GM04504 (cell line): ENCODE measurements around the gene UCHL1.
"Not testable (repeated sequence)": the region's sequence is repeated elsewhere in the genome, so short reads cannot be mapped to it uniquely, and the experiment has no call there.

Experiments
- DNase-seq: peaks from one replicate; pipeline ENCODE4 v3.0.0-alpha.2; 2012; ENCODE audit warnings: low read depth

UCHL1 gene

DNA sequence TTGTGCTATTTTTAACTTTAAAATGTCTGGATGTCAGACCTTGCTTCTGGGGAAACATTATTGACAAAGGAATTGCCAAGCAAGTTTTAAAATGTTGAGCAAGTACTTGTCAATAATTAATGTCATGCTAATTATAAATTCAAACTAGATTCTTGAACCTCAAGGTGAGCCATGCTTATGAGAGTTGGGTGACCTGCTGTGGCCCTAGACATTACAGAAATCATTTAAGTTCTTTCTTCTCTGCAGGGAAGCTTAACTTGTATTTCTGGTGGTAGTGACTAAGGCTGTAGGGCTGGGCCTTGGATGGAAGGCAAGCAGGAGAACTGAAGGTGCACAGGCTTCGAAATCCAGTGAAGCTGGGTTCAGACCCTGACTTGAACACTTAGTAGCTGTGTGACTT is 14.8 kb upstream of the UCHL1 start:
- DNase-seq: no peak

DNA sequence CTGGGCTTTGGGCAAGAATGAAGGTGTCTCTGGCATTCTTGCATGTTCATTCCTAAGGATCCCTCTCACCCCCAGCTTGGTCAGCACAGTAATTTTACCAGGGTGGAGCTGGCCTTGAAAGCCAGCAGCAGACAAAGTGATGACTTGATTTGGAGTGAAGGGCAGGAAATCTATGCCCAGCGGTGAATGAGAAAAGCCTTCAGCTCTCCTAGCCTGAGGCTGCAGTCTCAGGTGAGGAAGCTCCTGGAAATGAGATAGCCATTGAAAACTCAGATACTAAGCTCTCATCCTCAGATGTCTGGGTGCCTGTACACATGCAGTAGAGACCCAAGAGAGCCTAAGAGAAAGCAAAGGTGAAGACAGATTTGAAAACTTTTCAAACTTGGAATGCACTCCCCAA is 10.7 kb upstream of the UCHL1 start:
- no peak for DNase-seq

DNA sequence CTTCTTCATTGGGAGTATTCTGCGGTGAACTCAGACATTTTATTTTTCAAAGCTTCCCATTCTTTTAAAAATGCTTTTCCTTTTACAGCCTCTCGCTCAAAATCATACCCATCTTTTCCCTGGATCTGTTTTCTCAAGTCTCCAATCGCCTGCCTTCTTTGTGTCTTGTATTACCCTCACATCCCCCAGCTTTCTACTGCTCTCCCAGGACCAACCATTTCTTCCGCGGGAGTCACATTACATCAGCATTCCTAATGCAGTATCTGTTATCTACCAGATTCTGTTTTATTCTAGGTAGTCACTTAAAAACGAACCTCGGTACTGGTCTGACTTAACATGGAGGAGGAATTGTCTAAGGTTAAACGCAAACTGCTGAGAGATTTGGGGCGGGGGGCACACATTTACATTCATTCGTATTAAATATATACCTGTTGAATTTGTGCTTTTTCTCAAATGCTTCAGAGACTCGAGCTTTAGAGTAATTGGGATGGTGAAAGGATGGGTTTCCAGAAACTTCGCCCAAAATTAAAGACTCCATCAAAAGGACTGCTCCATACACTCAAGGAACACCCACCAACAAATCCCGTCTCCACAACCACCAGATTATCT is 493 bp upstream of the UCHL1 start:
- no peak for DNase-seq

- no peak for DNase-seq
Observed at GRCh38 chr4:41257257-41257901, 651 bp downstream of the UCHL1 start.

DNA sequence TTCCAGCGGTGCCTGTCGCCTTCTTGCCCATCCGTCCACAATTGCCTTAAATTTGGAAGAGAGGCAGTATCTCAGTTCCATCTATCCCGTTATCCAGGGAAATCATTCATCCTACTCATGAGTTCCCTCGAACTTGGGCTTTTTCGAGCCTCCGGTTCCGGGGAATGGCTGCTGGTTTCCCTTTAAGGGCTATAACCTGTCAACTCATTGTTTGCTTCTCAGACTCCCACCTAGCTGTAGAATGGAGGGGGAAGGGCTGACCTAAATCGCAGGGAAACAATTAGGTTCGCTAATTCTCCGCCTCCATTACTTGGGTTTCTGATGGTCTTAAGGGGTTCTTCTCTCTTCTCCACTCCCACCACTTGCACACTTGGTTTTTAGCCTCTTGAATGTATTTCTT is 1.2 kb downstream of the UCHL1 start:
- DNase-seq: no peak

GRCh38 chr4:41258783-41259182 is 2.1 kb downstream of the UCHL1 start:
- DNase-seq: peak; percentile 54

- DNase-seq: no peak
Observed at GRCh38 chr4:41260116-41260733, 3.5 kb downstream of the UCHL1 start.

DNA sequence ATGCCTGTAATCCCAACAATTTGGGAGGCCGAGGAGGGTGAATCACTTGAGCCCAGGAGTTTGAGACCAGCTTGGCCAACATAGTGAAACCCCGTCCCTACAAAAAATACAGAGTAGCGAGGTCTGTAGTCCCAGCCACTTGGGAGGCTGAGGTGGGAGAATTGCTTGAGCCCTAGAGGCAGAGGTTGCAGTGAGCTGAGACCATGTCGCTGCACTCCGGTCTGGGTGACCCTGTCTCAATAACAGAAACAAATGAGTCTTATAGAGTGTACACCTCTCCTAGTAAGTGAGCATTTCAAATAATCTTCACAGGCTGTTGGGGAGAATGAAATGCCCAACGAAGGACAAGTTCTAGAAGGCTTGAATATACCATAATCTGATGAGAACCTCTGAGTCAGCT is 5.5 kb downstream of the UCHL1 start:
- DNase-seq: no peak

DNA sequence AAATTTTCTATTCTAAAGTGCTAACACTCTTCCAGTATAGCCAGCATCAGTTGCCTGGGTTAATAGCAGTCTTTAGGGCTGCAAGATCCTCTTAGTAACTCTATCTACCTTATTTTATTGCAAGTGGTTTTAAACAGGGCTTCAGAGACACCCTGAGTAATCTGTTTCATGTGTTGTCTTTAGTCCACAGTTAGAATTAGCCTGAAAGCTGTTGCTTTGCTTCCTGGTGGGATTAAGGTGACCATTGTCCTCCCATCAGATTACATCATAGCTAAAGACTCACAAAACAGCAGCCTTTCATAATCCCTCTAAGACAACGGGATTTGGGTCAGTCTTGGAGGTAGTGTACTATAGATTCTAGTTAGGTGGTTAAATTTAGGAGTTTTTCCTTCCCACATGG is 7.5 kb downstream of the UCHL1 start:
- no peak for DNase-seq

- no peak for DNase-seq
Observed at GRCh38 chr4:41267997-41268396, 11.3 kb downstream of the UCHL1 start.

DNA sequence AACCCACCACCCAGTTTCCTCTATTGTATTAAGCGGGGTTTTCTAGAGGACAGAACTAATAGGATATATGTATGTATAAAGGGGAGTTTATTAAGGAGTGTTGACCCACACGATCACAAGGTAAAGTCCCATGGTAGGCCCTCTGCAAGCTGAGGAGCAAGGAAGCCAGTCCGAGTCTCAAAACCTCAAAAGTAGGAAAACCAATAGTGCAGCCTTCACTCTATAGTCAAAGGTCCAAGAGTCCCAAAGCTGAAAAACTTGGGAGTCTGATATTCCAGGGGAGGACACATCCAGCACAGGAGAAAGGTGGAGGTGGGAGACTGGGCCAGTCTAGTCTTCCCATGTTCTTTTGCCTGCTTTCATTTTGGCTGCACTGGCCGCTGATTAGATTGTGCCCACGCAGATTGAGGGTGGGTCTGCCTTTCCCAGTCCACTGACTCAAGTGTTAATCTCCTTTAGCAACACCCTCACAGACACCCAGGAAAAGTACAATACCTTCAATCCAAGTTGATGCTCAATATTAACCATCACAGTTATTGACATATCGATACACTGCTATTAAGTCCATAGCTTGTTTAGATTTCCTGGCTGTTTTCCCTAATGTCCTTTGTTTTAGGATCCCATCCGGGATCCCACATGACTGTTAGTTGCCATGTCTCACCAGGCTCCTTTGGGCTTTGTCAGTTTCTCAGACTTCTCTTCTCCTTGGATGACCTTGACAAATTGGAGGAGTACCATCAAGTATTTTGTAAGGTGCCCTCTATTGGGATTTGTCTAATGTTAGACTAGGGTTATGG is 12.2 kb downstream of the UCHL1 start:
- DNase-seq: no peak

GRCh38 chr4:41269682-41270081 is 13.0 kb downstream of the UCHL1 start:
- DNase-seq: no peak

DNA sequence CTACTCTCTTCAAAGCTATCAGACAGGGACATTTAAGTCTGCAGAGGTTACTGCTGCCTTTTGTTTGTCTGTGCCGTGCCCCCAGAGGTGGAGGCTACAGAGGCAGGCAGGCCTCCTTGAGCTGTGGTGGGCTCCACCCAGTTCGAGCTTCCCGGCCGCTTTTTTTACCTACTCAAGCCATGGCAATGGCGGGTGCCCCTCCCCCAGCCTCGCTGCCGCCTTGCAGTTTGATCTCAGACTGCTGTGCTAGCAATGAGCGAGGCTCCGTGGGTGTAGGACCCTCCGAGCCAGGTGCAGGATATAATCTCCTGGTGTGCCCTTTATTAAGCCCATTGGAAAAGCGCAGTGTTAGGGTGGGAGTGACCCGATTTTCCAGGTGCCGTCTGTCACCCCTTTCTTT is 19.2 kb downstream of the UCHL1 start:
- not testable (repeated sequence) for DNase-seq

DNA sequence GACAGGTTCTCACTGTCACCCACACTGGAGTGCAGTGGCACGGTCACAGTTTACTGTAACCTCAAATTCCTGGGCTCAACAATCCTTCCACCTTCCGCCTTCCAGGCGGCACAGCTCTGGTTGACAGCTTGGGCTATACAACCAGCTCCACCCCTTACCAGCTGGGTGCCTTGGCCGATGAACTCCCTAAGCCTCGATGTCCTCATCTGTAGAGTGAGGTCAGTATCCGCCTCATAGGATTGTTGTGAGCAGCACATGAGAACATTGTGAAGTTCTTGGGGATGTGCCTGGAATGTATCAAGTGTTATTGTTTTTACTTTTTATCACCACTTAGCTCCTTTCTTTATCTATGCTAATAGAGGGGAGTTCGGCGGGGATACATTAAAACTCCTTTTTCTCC is 23.3 kb downstream of the UCHL1 start:
- no peak for DNase-seq

GRCh38 chr4:41281038-41281634 is 24.4 kb downstream of the UCHL1 start:
- peak; percentile 59 for DNase-seq

GRCh38 chr4:41282366-41282765 is 25.6 kb downstream of the UCHL1 start:
- no peak for DNase-seq

- DNase-seq: no peak
Observed at GRCh38 chr4:41285202-41285863, 28.6 kb downstream of the UCHL1 start.

GRCh38 chr4:41285864-41286235 is 29.1 kb downstream of the UCHL1 start:
- no peak for DNase-seq

DNA sequence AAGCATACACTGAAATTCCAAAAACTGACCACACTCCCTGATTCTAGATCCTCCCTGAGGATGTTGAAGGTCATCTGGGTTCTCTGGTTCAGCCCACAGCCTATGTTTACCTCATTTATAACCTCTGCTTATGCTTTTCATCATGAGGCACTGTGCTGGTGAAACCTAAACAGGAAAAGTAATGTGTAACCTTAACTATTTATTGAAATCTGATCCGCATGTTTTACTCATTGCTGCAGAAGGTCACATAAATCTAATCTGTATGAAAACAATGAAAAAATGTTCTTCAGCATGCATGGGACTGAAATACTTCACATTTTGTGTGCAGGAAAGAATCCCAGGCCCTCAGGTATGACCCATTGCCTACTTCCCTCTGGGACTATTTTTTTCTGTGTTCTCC is 30.3 kb downstream of the UCHL1 start:
- peak; percentile 8 for DNase-seq

- no peak for DNase-seq
Observed at GRCh38 chr4:41287852-41288251, 31.1 kb downstream of the UCHL1 start.

DNA sequence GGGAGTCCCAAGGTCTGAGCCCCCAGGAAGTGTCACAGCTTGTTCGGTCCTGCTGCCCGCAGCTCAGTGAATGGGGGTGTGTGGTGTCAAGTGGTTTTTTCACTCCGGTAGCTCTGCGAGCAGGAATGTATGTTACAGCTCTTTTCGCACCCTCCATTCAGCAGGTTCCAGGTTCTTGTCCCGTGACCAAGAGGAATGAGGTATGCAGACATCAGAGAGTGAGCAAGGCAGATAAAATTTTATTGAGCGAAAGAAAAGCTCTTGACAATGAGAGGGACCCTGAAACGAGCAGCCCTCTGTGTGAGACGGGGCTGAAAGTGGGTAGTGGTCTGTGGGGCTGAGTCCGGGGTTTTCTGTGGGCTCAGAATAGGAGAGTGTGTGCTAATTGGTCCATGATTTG is 31.5 kb downstream of the UCHL1 start:
- DNase-seq: no peak

DNA sequence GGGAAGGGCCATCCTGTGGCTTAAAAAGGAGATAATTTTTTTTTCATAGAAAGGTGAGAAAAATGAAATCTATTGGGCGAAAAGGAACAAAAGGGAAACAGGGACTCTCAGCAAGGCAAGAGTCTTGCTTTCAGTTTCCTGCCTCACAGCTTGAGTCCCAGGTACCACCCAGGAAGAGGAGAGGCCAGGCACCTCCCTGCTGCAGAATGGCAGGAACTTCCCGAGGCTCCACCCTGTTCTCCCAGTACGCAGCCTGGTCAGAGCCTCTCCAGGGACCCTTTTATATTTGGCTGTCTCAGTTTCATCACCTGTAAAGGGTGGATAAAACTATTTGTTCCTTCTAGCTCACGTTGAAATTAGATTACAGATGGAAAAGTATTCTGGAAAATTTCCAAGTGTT is 33.8 kb downstream of the UCHL1 start:
- no peak for DNase-seq
